Activated naive CD4-positive, alpha-beta T cell treated with anti-CD3 and anti-CD28 coated beads, Interleukin-2, amount 50 U/mL, for 72 hours (primary cell): ENCODE measurements around the gene FAM118B. TPM values are rescaled to one million over a fixed set of nuclear protein-coding genes. Genes with fewer than 3 reads are reported as not detected.

Experiments used
- ATAC-seq, 2 donors: fragments of 150-1000 bp; cut with Tn5 transposase; 2 replicates each; pipeline ENCODE4 v1.10.0; 2021; ENCODE audit warnings: mild to moderate bottlenecking in 2 of 2, moderate library complexity in 2 of 2
- DNase-seq, 2 donors: peaks; one replicate each; pipeline ENCODE4 v3.0.0; 2021 to 2022; ENCODE audit warnings: low spot score in 2 of 2
- H3K27ac Mint-ChIP-seq, 2 donors: one replicate each; pipeline ENCODE4 v1.8.0; 2022; ENCODE audit warnings: mild to moderate bottlenecking in 2 of 2, mixed read lengths in 2 of 2
- H3K36me3 Mint-ChIP-seq, 2 donors: one replicate each; pipeline ENCODE4 v1.8.0; 2022; ENCODE audit warnings: mixed read lengths in 2 of 2
- H3K9me3 Mint-ChIP-seq, 2 donors: one replicate each; pipeline ENCODE4 v1.8.0; 2022; ENCODE audit warnings: mixed read lengths in 2 of 2
- total RNA-seq, 2 donors: library from RNA; stranded (reverse); gene quantifications; one replicate each; pipeline ENCODE4 v1.2.3, GENCODE V29; 2022

Gene FAM118B
- total RNA-seq, 2 donors from 2014 or later, result 6.1 to 15.6 TPM

DNA sequence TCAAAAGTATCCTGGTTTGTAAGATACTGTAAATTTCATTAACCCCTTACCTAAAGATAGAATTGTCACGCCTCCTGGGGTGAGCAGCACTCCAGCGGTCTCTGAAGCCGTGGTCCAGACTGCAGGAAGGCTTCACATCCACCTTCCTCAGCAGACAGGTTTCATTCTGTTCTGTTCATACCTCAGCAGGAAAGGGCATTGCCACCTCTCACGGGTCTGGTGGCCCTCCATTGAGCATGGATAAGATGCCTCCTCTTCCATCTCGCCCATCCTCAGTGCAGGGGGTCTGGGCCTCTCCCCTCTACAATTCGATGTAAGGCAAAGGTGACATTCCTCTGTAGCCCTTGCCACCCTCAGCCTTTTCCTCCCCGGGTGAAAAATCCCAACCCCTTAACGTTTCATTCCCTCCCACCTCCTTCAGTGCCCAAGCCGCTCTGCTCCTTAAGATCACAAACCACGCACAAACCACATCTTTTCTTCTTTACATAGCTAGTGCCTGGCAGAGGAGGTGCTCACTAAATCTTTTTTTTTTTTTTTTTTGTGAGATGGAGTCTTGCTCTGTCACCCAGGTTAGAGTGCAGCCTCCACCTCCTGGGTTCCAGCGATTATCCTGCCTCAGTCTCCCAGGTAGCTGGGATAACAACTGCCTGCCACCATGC is 28.7 kb upstream of the FAM118B start:
- ATAC-seq (no peak), DNase-seq (no peak)
- H3K27ac Mint-ChIP-seq, result peak overlapping the region in 1 of 2 donors; percentile 42
- no peaks in the 10 kb centered on the region for H3K9me3 Mint-ChIP-seq
- H3K36me3 Mint-ChIP-seq, result no peaks in the 10 kb centered on the region

DNA sequence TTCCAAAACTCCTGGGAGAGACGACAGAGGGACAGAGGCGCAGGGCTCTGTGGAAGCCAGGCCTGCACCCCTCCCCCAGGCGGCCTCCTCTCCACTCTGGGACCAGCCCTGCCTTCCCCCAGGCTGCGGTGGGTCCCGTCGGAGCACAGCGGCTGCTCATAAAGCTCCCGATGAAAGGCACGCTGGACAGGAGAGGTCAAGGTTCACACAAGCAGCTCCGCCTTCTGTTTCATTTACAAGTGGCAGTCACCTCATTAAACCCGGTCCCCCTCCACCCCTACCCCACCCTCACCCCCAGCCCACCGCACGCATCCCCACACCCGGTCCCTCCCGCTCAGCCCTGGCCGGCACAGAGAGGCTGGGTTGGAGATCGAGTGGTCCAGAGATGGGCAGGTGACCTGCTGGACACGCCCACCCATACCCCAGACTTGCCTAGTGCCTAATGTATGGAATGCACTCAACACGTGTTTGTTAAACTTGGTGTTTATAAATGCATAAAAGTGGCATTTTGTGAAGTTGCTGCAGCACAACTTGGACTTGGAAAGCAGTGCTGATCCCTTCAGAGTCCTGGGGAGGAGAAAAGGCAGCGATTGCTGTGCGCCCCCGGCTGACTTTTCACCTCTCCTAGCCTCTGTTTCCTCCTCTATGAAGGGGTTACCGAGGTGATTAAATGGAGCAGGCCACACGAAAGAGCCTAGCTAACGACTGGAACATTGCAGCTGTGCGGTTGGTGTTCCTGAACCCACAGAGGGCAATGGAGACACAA is 26.1 kb upstream of the FAM118B start:
- no peaks in the 10 kb centered on the region for H3K36me3 Mint-ChIP-seq
- no peak for ATAC-seq

DNA sequence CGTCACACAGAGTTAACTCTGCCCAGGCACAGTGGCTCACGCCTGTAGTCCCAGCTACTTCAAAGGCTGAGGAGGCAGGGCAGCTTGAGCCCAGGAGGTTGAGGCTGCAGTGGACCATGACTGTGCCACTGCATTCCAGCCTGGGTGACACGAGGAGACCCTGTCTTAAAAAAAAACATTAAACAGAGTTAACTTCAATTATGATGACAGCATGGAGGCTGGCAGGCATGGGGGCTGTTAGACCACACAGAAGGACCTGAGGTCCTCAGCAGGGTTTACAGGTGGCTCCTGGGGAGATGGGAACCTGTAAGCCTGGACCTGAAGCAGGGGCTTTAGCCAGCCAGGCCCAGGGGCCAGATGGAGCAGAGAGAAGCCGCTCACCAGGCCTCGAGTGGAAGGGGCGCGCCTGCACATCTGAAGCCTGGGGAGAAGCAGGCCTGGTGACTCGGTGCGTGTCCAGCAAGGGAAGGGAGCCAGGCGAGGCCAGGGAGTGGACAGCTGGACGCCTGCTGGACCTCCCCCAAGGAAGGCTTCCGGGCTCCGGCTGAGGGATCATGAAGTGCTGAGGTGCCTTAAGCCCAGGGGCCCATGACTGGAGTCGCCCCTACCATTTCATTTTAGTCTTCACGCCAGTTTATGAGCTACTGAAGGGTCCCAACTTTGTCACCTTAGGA is 25.4 kb upstream of the FAM118B start:
- H3K27ac Mint-ChIP-seq, result peak overlapping the region; percentile 36 to 52
- DNase-seq (no peak), ATAC-seq (no peak)
- no peaks in the 10 kb centered on the region for H3K9me3 Mint-ChIP-seq
- H3K36me3 Mint-ChIP-seq, result no peaks in the 10 kb centered on the region

More for the DNA sequence above, 26.1 kb upstream of the FAM118B start:
- no peak for DNase-seq
- Mint-ChIP-seq H3K9me3 (no peaks in the 10 kb centered on the region), H3K27ac (no peak overlapping the region)

DNA sequence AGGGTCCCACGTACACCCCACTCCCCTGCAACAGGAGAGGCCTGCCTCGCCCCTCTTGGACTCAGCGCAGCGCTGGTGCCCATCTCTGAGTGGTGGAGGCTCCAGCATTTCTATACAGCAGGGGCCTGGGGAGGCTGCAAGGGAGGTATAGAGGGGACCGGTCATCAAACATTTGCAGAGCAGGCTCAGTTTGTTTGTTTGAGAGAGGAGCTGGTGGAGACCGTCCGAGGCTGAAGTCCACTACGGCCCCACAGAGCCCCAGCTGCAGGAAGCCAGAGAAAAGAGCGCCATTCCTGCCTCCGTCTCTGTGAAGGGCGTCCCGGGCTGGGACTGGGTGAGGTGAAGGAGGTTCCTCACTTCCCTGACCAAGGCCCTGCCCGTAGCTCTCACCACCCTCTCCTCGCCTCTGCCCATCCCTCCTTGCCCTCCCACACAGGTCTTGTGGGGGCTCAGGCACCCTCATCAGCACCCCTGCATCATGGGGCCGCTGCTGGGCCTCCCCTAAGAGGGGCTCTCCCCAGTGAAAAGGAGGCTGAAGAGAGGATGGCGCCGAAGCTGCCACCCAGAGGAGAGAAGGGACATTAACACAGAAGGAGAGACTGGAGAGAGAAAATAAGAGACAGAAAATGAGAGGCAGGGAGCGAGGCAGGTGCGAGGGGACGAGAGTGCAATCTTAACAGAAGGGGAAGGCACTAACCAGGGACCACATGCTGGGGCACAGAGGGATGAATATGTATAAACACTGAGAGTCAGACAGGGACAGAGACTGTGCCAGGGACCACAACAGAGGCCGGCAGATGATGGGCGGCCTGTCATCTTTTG is 24.7 kb upstream of the FAM118B start:
- Mint-ChIP-seq H3K27ac (peak overlapping the region; percentile 23 to 52), H3K9me3 (no peaks in the 10 kb centered on the region), H3K36me3 (no peaks in the 10 kb centered on the region)
- DNase-seq (no peak), ATAC-seq (no peak)

DNA sequence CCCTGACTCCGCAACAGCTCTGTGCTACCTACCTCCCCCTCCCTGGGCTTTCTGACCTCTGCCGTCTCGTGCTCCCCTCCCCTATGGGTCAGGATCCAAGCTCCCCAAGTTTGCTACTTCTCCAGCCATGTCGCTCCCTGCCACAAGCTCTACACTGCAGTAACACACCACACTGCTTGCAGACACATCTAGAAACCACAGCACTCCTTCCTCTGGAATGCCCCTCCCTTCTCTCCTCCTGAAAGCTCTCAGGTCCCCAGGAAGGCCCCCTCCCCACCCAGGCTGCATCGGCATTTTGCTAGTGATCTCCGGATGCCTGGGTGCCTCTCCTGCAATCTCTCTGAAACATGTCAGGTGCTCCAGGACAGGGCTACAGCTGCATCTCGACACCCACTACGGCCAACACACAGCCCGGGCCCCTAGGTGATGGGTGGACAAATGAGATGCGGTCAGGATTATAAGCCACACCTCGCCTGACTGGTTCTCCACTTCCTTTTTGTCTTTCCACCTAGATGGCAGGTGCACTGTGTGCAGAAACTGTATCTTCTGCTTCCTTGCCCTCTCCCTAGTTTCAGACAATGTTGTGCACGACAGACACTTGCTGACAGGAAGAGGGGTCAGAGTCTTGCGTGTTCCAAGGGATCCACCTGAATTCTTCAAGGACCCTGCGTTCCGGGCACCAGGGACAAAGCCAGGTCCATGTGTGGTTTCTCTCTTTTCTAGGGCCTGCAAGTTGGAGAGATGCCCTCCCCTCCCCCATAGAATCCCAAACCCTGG is 23.1 kb upstream of the FAM118B start:
- H3K27ac Mint-ChIP-seq, result peak overlapping the region in 1 of 2 donors; percentile 33
- H3K9me3 Mint-ChIP-seq, result no peaks in the 10 kb centered on the region

DNA sequence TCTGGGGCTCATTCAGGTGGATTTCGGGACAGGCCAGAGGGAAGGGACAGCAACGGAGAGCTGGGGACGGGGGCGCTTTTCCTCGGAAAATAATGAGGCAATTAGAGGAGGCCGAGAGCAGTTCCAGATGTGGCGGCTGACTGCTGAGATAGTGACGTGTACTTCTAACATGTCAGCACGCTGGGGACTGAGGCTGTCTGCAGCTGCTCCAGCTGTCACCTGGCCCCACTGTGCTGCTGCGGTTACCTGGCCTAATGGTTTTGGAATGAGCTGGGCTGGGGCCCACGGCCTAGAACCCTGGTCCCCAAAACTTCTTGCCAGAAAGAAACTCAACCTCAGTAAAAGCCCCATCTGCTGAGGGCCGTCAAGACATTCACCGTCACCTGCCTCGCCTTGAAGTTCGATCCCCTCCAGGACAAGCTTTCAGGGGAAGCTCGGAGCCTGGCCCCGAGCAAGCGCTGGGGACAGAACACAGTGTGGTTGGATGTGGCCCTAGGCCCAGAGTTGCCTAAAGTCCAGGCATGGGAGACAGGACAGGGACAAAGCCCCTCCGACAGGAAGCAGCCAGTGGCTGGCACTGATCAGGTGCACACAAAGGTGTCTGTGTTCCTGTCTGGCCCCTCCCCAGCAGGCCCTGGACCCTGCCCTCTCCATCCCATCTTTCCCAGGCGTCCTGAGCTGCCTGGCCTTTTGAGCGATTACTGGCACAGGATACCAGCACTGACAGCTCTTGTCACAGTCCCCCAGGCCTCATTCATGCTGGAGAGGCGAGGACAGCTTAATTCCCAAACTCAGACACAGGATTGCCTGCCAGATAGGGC is 22.3 kb upstream of the FAM118B start:
- Mint-ChIP-seq H3K9me3 (no peaks in the 10 kb centered on the region), H3K36me3 (no peaks in the 10 kb centered on the region), H3K27ac (no peak overlapping the region)
- DNase-seq (no peak), ATAC-seq (no peak)

More for the DNA sequence above, 23.1 kb upstream of the FAM118B start:
- ATAC-seq (no peak), DNase-seq (no peak)
- no peaks in the 10 kb centered on the region for H3K36me3 Mint-ChIP-seq

DNA sequence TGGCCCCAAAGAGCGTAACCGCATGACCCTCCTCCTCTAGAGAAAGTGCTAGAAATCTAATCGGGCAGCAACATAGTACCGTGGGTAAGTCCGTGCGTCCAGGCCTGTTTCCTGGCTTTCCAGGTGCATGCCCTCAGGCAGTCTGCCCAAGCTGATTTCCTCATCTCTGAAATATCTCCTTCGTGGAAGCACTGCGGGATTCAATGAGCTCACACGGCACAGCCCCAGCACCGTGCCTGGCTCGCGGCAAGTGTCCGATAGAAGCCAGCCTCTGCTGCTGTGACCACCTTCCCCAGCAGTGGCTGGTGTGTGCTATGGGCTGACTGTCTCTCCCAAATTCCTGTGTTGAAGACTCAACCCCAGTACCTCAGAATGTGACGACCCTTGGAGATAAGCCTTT is 20.8 kb upstream of the FAM118B start:
- Mint-ChIP-seq H3K27ac (peak overlapping the region in 1 of 2 donors; percentile 79), H3K9me3 (no peaks in the 10 kb centered on the region), H3K36me3 (peaks cover 2 to 7% of the 10 kb centered on the region in 2 donors)
- ATAC-seq, result no peak
- no peak for DNase-seq

DNA sequence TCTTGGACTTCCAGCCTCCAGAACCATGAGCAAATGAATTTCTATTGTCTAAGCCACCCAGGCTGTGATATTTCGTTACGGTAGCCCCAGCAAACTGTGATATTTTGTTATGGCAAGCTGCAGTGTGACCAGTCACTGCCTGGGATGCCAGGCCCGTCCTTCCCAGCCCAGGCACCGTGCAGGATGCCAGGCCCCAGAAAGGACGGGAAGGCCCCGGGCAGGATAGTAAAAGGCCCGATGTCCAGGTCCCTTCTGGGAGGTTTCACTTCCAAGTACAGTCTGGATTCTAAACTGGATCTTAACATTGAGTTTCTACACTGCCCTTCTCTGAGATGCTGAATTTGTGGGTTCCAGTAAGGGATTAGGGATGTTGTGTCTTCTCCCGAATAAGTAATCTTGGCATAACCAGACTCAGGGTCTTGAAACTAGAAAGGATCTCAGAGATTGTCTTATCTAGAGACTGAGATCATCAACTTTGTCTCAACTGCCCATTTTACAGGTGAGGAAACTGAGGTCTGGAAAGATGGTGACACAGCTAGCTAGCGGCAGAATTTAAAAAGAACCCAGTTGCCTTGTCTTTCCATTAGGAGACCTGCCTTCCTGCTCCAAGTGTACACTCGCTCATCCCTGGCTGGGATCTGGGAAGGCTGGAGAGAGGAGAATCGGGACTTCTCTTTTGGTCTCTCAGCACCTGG is 20.1 kb upstream of the FAM118B start:
- ATAC-seq (no peak), DNase-seq (no peak)
- H3K9me3 Mint-ChIP-seq, result no peaks in the 10 kb centered on the region
- H3K27ac Mint-ChIP-seq, result no peak overlapping the region
- peaks cover 8 to 12% of the 10 kb centered on the region in 2 donors for H3K36me3 Mint-ChIP-seq

DNA sequence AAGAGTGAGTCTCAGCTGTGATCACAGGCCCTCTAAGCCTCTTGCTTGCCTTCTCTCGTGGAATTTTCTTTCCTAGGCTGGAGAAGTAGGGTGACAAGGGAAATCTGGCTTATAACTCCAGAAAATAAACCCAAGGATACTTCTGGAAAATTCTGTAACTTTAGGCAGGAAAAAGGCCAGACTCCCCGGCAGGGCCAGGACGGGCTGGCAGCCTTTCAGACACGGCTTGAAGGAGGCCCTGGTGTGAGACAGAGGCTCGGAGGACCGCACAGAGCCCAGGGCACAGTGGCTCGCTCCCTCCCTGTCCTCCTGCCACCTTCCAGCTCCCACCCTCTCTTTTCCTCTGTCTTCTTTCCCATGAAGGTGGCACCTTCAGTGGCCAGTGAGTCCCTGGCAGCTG is 19.2 kb upstream of the FAM118B start:
- Mint-ChIP-seq H3K36me3 (peaks cover 13 to 21% of the 10 kb centered on the region in 2 donors), H3K27ac (no peak overlapping the region), H3K9me3 (no peaks in the 10 kb centered on the region)
- ATAC-seq, result no peak
- no peak for DNase-seq

DNA sequence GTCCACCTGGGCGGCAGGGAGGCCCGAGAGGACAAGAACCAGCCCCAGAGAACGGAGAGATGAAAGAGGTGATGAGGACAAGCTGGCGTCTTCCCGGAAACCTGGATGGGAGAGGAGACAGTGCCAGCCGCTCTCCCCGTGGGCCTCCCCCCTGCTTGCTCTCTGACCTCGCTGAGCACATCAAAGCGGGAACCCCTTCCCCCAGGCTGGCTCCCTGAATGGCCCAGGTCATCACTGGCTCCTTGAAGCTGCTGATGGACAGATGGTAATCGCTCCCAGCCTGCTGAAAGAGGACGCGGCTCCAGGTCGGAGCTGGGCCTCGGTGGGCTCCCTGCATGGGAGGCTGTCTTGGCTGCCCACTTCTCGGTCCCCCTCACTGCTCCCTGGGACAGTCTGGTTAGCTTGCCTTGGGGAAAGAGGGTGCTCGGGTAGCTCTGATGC is 18.5 kb upstream of the FAM118B start:
- Mint-ChIP-seq H3K27ac (no peak overlapping the region), H3K36me3 (peaks cover 20 to 28% of the 10 kb centered on the region in 2 donors), H3K9me3 (peaks cover 0 to 2% of the 10 kb centered on the region in 2 donors)
- no peak for ATAC-seq
- no peak for DNase-seq

DNA sequence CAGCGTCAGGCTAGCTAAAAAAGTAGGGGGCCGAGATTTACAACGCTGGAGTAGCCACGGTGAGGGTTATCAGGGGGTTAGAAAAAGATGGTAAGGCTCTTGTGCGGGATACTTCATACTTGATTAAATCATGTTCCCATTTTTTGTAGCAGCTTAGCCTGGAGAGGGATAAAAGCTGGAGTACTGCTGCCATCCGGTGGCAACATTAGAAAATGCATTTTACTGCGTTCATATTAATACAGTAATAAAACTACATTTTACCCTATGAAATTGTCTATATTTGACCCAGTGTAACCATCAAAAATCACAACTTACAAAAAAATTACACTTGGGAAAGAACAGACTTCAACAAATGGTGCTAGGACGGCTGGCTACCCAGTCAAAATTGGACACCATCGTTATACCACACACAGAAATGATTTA is 17.4 kb upstream of the FAM118B start:
- ATAC-seq (peak; percentile 54 to 64), DNase-seq (peak in 1 of 2 donors; percentile 36)
- H3K27ac Mint-ChIP-seq, result no peak overlapping the region
- H3K36me3 Mint-ChIP-seq, result peaks cover 25 to 33% of the 10 kb centered on the region in 2 donors
- peaks cover 0 to 6% of the 10 kb centered on the region in 2 donors for H3K9me3 Mint-ChIP-seq

DNA sequence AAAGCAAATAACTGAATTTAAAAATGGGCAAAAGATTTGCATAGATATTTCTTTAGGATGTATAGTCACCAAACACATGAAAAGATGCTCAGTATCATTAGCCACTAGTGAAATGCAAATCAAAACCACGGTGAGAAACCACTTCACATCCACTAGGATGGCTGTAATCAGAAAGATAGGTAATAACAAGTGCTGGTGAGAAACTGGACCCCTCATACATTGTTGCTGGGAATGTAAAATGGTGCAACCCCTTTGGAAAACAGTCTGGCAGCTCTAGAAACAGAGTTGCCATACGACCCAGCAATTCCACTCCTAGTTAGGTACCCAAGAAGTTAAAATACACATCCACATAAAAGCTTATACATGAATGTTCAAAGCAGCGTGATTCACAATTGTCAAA is 16.5 kb upstream of the FAM118B start:
- no peak overlapping the region for H3K27ac Mint-ChIP-seq
- H3K36me3 Mint-ChIP-seq, result peaks cover 25 to 33% of the 10 kb centered on the region in 2 donors
- ATAC-seq (no peak), DNase-seq (no peak)
- peaks cover 0 to 6% of the 10 kb centered on the region in 2 donors for H3K9me3 Mint-ChIP-seq

DNA sequence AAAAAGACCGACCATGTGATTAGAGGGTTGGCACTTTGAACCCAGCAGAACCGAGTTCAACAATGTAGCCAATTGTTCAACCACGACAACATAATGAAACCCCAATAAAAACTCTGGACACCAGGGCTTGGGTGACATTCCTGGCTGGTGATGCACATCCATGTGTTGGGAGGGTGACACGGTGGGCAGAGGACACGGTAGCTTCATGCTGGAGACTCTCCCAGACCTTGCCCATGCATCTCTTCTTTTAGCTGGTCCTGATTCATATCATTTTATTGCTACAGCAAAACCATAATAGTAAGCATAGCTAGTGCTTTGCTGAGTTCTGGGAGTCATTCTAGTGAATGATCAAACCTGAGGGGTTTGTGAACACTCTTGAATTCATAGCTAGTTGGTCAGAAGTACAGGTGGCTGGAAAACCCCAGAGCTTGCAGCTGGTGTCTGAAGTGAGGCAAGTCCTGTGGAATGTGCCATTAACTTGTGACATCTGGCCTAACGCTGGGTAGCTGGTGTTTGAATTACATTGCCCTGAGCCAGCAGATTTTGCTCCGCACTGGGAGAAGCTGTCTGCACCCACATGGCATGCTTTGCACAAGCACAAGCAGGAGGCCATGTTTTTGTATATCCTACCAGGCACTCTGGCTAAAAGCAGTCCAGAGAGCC is 14.2 kb upstream of the FAM118B start:
- Mint-ChIP-seq H3K9me3 (peaks cover 0 to 6% of the 10 kb centered on the region in 2 donors), H3K27ac (no peak overlapping the region), H3K36me3 (peaks cover 25 to 33% of the 10 kb centered on the region in 2 donors)
- DNase-seq, result no peak
- no peak for ATAC-seq

DNA sequence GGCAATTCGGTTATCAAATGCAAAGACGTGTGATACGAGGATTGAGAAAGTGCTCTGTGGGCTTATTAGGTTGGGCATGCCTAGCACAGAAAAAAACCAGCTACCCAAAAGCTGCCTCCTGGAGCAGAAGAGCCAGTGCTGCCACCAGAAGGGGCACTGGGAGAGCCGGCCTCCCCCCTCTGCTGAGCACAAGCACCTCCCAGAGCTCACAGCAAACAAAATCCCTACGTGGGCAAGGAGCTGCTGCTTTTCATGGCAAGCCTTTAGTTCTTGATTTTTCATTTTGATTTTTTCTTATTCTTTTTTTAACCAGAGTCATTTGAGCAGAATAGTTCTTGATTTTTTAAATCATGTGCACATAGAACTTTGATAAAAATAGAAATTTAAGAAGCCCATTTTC is 12.9 kb upstream of the FAM118B start:
- peaks cover 0 to 6% of the 10 kb centered on the region in 2 donors for H3K9me3 Mint-ChIP-seq
- peak overlapping the region; percentile 26 to 50 for H3K27ac Mint-ChIP-seq
- DNase-seq (no peak), ATAC-seq (no peak)
- peaks cover 25 to 33% of the 10 kb centered on the region in 2 donors for H3K36me3 Mint-ChIP-seq
